PC-9 (cell line): ENCODE results near the gene SIGMAR1.

Source experiments
- EZH2 ChIP-seq: fragments of 200-600 bp; sonication (generic); IDR thresholded peaks from 2 replicates; pipeline ENCODE4 v1.8.0; 2017; ENCODE audit warnings: antibody characterized with exemption, low read depth
- TF ChIP-seq, protein P1 (sequence below): fragments of 200-600 bp; sonication (generic); conservative IDR thresholded peaks from 2 replicates; pipeline ENCODE4 v1.6.1; 2017; ENCODE audit warnings: mixed run types, antibody characterized with exemption, mild to moderate bottlenecking, moderate library complexity

DNA sequence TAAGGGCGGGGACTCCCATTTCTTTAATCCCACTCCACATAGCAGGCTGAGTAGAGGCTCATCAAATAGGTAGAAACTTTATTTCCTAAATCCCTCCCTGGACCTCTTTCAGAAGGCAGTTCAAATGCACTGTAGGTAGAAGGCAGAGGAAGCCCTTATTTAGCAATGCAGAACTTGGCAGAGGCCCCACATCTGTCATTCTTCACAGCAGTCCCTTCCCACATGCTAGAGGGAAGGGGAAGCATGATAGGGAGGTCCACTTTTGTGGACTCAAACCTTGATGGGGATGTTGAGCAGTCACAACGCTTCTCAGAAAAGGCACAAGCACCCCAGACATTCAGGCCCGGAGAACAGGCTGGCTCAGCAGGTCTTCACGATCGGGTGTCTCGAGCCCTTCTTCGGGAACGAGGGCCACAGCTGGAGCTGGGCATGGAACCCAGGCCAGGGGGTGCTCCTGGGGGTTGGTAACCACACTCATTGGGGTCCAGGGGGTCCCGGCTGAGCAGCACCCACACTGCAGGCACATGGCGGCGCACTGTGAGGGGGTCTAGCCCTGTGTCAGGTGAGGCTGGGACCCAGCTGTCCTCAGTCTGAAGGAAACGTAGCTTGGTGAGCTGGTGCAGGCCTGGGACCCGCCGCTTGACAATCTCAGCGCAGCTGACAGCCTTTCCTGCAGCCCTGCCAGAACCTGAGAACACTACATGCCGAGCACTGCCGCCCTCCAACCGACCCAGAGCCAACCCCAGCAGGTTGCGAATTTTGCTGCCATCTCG lies 27.0 kb downstream of the SIGMAR1 start:
- no peak for TF ChIP-seq EZH2
- TF ChIP-seq, protein P1, sequence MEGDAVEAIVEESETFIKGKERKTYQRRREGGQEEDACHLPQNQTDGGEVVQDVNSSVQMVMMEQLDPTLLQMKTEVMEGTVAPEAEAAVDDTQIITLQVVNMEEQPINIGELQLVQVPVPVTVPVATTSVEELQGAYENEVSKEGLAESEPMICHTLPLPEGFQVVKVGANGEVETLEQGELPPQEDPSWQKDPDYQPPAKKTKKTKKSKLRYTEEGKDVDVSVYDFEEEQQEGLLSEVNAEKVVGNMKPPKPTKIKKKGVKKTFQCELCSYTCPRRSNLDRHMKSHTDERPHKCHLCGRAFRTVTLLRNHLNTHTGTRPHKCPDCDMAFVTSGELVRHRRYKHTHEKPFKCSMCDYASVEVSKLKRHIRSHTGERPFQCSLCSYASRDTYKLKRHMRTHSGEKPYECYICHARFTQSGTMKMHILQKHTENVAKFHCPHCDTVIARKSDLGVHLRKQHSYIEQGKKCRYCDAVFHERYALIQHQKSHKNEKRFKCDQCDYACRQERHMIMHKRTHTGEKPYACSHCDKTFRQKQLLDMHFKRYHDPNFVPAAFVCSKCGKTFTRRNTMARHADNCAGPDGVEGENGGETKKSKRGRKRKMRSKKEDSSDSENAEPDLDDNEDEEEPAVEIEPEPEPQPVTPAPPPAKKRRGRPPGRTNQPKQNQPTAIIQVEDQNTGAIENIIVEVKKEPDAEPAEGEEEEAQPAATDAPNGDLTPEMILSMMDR, result no peak
